ENCODE data around the gene ERVK3-1.

- TF ChIP-seq, protein P1, sequence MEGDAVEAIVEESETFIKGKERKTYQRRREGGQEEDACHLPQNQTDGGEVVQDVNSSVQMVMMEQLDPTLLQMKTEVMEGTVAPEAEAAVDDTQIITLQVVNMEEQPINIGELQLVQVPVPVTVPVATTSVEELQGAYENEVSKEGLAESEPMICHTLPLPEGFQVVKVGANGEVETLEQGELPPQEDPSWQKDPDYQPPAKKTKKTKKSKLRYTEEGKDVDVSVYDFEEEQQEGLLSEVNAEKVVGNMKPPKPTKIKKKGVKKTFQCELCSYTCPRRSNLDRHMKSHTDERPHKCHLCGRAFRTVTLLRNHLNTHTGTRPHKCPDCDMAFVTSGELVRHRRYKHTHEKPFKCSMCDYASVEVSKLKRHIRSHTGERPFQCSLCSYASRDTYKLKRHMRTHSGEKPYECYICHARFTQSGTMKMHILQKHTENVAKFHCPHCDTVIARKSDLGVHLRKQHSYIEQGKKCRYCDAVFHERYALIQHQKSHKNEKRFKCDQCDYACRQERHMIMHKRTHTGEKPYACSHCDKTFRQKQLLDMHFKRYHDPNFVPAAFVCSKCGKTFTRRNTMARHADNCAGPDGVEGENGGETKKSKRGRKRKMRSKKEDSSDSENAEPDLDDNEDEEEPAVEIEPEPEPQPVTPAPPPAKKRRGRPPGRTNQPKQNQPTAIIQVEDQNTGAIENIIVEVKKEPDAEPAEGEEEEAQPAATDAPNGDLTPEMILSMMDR (IDR thresholded peaks at IDR 0.05) = no peak
- no peak for TF ChIP-seq POLR2A (IDR thresholded peaks at IDR 0.05)
Observed at GRCh38 chr19:58304748-58305064, 471 bp upstream of the ERVK3-1 start.
